C4-2B (cell line): Measurements from ENCODE around the gene FAM216A.

Source experiments
- H3K27ac ChIP-seq: fragments of 450-650 bp; 2 replicates; pipeline ENCODE4 v1.5.1; 2017
- ZFX ChIP-seq: fragments of 450-650 bp; IDR thresholded peaks from 2 replicates; pipeline ENCODE4 v1.6.1; 2017
- TF ChIP-seq, protein P1 (sequence below): fragments of 450-650 bp; conservative IDR thresholded peaks from 2 replicates; pipeline ENCODE4 v1.5.1; 2017; ENCODE audit warnings: mild to moderate bottlenecking

FAM216A gene

DNA sequence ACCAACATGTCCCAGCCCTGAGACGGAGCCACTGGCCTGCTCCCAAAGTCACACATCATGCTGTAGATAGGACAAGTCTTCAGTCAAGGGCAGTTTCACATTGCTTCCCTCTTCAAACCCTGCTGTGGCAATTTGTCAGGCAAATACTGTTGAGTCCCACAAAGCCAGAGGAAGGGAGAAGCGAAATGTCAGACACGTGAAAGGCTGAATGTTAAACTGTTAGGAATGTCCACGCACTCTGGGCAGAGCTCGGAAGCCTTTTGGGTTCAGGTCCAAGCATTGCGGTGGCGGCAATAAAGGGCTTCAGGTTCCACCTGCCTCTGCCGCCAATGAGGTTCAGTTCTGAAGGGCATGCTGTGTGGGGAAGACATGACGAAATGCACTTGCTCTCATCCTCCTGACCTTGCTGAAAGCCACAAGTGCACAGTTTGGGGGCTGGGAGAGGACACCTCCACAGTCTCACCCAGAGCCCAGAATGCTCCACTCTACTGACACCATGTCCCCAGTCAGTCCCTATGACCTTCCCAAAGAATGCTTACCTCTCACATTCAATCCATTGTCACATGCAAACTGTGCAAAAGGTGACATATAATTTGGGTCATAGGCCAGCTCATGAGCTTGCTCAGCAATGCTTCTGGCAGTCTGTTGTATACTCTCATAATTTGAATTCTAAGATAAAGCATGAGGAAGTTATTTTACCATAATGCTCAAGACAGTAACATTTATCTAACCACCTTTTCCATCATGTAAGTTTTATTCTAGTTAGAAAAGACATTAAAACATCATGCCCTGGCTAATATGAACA lies 69.2 kb downstream of the FAM216A start:
- H3K27ac ChIP-seq: 0 out of 2 replicates have a peak overlapping the region, but pooled peaks have one; percentile 10
- no peak for TF ChIP-seq ZFX
- TF ChIP-seq, protein P1, sequence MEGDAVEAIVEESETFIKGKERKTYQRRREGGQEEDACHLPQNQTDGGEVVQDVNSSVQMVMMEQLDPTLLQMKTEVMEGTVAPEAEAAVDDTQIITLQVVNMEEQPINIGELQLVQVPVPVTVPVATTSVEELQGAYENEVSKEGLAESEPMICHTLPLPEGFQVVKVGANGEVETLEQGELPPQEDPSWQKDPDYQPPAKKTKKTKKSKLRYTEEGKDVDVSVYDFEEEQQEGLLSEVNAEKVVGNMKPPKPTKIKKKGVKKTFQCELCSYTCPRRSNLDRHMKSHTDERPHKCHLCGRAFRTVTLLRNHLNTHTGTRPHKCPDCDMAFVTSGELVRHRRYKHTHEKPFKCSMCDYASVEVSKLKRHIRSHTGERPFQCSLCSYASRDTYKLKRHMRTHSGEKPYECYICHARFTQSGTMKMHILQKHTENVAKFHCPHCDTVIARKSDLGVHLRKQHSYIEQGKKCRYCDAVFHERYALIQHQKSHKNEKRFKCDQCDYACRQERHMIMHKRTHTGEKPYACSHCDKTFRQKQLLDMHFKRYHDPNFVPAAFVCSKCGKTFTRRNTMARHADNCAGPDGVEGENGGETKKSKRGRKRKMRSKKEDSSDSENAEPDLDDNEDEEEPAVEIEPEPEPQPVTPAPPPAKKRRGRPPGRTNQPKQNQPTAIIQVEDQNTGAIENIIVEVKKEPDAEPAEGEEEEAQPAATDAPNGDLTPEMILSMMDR: no peak

GRCh38 chr12:110538869-110539622 lies 70.4 kb downstream of the FAM216A start:
- TF ChIP-seq, protein P1: no peak
- no peak for TF ChIP-seq ZFX
- H3K27ac ChIP-seq: no peak overlapping the region
